NCI-H526 (cell line): ENCODE data around the gene ITPKB.
"Not testable (repeated sequence)": the region's sequence is repeated elsewhere in the genome, so short reads cannot be mapped to it uniquely, and the experiment has no call there.

ENCODE experiments used
- DNase-seq, 2 experiments: peaks; one replicate each; lab custom pipeline; 2025; lab: John Stamatoyannopoulos, UW

The ITPKB gene

GRCh38 chr1:226622012-226622411, 117.1 kb downstream of the ITPKB start:
- no peak for DNase-seq

- DNase-seq: no peak
Observed at GRCh38 chr1:226619031-226619430, 120.1 kb downstream of the ITPKB start.

GRCh38 chr1:226618380-226618779, 120.7 kb downstream of the ITPKB start:
- DNase-seq: no peak

GRCh38 chr1:226617719-226618118, 121.4 kb downstream of the ITPKB start:
- DNase-seq: not testable (repeated sequence)

- no peak for DNase-seq
Observed at GRCh38 chr1:226617109-226617508, 122.0 kb downstream of the ITPKB start.

- DNase-seq: no peak
Observed at GRCh38 chr1:226616636-226617035, 122.4 kb downstream of the ITPKB start.

GRCh38 chr1:226615876-226616275, 123.2 kb downstream of the ITPKB start:
- DNase-seq: no peak

GRCh38 chr1:226611980-226612379, 127.1 kb downstream of the ITPKB start:
- not testable (repeated sequence) for DNase-seq

GRCh38 chr1:226611301-226611700, 127.8 kb downstream of the ITPKB start:
- DNase-seq: no peak

- no peak for DNase-seq
Observed at GRCh38 chr1:226610671-226611070, 128.4 kb downstream of the ITPKB start.

GRCh38 chr1:226609836-226610455, 129.1 kb downstream of the ITPKB start:
- no peak for DNase-seq

- peak in 1 of 2 experiments; percentile 66 for DNase-seq
Observed at GRCh38 chr1:226608699-226609505, 130.2 kb downstream of the ITPKB start.

- no peak for DNase-seq
Observed at GRCh38 chr1:226607821-226608220, 131.3 kb downstream of the ITPKB start.

- no peak for DNase-seq
Observed at GRCh38 chr1:226607268-226607660, 131.8 kb downstream of the ITPKB start.

- DNase-seq: peak; percentile 7 to 64
Observed at GRCh38 chr1:226606311-226607267, 132.5 kb downstream of the ITPKB start.

- no peak for DNase-seq
Observed at GRCh38 chr1:226605318-226605950, 133.6 kb downstream of the ITPKB start.

GRCh38 chr1:226604560-226605317, 134.3 kb downstream of the ITPKB start:
- DNase-seq: no peak

GRCh38 chr1:226603858-226604559, 135.1 kb downstream of the ITPKB start:
- DNase-seq: no peak

GRCh38 chr1:226603022-226603857, 135.8 kb downstream of the ITPKB start:
- DNase-seq: no peak
